Ishikawa (cell line): Measurements from ENCODE around the gene TTLL12.

Source experiments
- CEBPB ChIP-seq: IDR thresholded peaks from 2 replicates; pipeline ENCODE4 v1.6.1; 2012
- CREB1 ChIP-seq: IDR thresholded peaks from 2 replicates; pipeline ENCODE4 v1.6.1; 2012; ENCODE audit warnings: low read depth
- EGR1 ChIP-seq: IDR thresholded peaks from 2 replicates; pipeline ENCODE4 v1.6.1; 2012
- EP300 ChIP-seq: IDR thresholded peaks from 2 replicates; pipeline ENCODE4 v1.6.1; 2012; ENCODE audit warnings: borderline replicate concordance
- FOXM1 ChIP-seq: IDR thresholded peaks from 2 replicates; pipeline ENCODE4 v1.6.1; 2012; ENCODE audit warnings: low read depth, borderline replicate concordance
- MAX ChIP-seq: IDR thresholded peaks from 2 replicates; pipeline ENCODE4 v1.6.1; 2012
- NFIC ChIP-seq: IDR thresholded peaks from 2 replicates; pipeline ENCODE4 v1.6.1; 2012
- RAD21 ChIP-seq: IDR thresholded peaks from 2 replicates; pipeline ENCODE4 v1.6.1; 2012; ENCODE audit warnings: low read depth
- REST ChIP-seq: IDR thresholded peaks from 2 replicates; pipeline ENCODE4 v1.6.1; 2012; ENCODE audit warnings: low read depth, mild to moderate bottlenecking
- TAF1 ChIP-seq: IDR thresholded peaks from 2 replicates; pipeline ENCODE4 v1.6.1; 2012; ENCODE audit warnings: low read depth, mild to moderate bottlenecking
- TCF12 ChIP-seq: IDR thresholded peaks from 2 replicates; pipeline ENCODE4 v1.6.1; 2012; ENCODE audit warnings: low read depth
- TEAD4 ChIP-seq: IDR thresholded peaks from 2 replicates; pipeline ENCODE4 v1.6.1; 2012
- USF1 ChIP-seq: IDR thresholded peaks from 2 replicates; pipeline ENCODE4 v1.6.1; 2012
- YY1 ChIP-seq: IDR thresholded peaks from 2 replicates; pipeline ENCODE4 v1.6.1; 2012; ENCODE audit warnings: low read depth
- ZBTB7A ChIP-seq: IDR thresholded peaks from 2 replicates; pipeline ENCODE4 v1.6.1; 2012; ENCODE audit warnings: low read depth

Gene TTLL12

GRCh38 chr22:43203471-43203981 lies 16.6 kb upstream of the TTLL12 start:
- TF ChIP-seq REST (no peak), TEAD4 (no peak), NFIC (no peak), CEBPB (no peak), RAD21 (no peak), MAX (no peak), FOXM1 (no peak), USF1 (no peak), YY1 (no peak), EP300 (no peak), ZBTB7A (no peak), TCF12 (no peak), EGR1 (no peak), TAF1 (no peak), CREB1 (no peak)

GRCh38 chr22:43202756-43203410 lies 15.9 kb upstream of the TTLL12 start:
- TF ChIP-seq TEAD4 (no peak), RAD21 (no peak), EGR1 (no peak), USF1 (no peak), ZBTB7A (no peak), YY1 (no peak), EP300 (no peak), TCF12 (no peak), REST (no peak)

- TF ChIP-seq MAX, result no peak
- no peak for TF ChIP-seq CEBPB
These were observed 15.4 kb upstream of the TTLL12 start for GRCh38 chr22:43202326-43202725.

GRCh38 chr22:43201486-43202219 lies 14.7 kb upstream of the TTLL12 start:
- TF ChIP-seq TAF1 (no peak), MAX (no peak)

GRCh38 chr22:43200555-43200954 lies 13.6 kb upstream of the TTLL12 start:
- TF ChIP-seq TCF12, result no peak
- TF ChIP-seq YY1, result no peak
- no peak for TF ChIP-seq FOXM1
- no peak for TF ChIP-seq CEBPB
- TF ChIP-seq MAX, result no peak
- TF ChIP-seq NFIC, result no peak
- TF ChIP-seq EP300, result no peak

GRCh38 chr22:43200031-43200430 lies 13.1 kb upstream of the TTLL12 start:
- TF ChIP-seq TCF12 (no peak), TEAD4 (no peak)
